ENCODE measurements around the gene DMRT2. TPM values are rescaled to one million over a fixed set of nuclear protein-coding genes. Genes with fewer than 3 reads are reported as not detected.

DMRT2 gene
- total RNA-seq (under 1 TPM in 3 of 9 donors, not detected in 6; 0.11 to 0.37 (median 0.17) TPM), polyA plus RNA-seq (1 to 10 TPM in 1 of 3 donors, not detected in 2; 1.3 TPM)
- long read RNA-seq, donor 1, result 0 reads
- long read RNA-seq, donor 2, result 0 reads
- long read RNA-seq, donor 3, result 0 reads
- long read RNA-seq, donor 4, result 0 reads
- long read RNA-seq, donor 5, result 0 reads
- long read RNA-seq, donor 6, result 0 reads
- long read RNA-seq, donor 7, result 0 reads
- long read RNA-seq, donor 8, result 0 reads
- long read RNA-seq, donor 9, result 0 reads
- long read RNA-seq, donor 10, result 0 reads

DNA sequence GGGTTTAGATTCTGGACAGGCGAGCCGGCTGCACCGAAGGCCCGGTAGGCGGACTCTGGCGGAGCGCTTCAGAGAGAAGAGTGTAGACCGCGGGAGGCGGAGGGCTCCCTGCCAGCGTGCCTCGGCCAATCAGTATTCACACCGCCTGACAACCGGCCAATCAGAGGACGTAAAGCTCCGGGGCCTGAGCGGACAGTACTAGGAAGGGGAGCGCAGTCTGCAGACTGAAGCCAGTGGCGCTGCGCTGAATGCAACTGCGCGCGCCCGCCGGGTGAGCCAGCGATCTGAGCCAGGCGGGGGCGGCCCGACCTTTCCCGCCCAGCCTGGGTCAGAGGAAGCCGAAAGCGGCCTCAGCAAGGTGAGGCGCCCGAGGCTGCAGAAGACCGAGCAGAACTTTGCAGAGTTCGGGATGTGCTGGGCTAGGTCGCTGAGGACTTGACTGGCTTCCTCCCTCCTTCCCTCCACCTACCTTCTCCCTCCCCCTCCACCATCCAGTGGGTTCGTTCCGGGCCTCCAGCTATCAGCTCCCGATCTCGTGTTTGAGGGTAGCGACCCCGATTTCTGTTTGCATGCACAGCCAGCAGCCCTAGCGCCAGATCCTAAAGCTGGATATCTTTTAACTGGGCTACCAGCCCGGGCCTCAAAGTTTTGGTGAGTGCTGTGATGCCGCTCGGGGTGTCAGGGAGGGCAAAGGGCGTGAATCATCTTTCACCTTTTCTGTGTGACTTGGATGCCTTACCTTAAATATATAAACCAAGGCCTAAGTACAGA, at the start of gene DMRT2:
Gene DMRT2, plus strand, starts transcription at position 233 of the 771 bp plus-strand sequence. CDS start 1,257 bp downstream, outside the sequence.
- H3K9me3 ChIP-seq (replicated peaks in 1 of 3), result no peaks in the 10 kb centered on the region
- DNase-seq, result peak; percentile 58 to 85 (median 73)
- WGBS, 4 donors, result 4 to 6% (median 5%) methylated on average over 22 to 48 of the region's 48 CpGs
- intact Hi-C loops (cut with DNase I), result no loop called here
- peaks cover 97% of the 10 kb centered on the region for H3K27me3 ChIP-seq
- TF ChIP-seq POLR2A (IDR thresholded peaks at IDR 0.05), result no peak
- no peak for TF ChIP-seq CTCF (IDR thresholded peaks at IDR 0.05)
- H3K36me3 ChIP-seq (replicated peaks in 1 of 2), result no peaks in the 10 kb centered on the region
- H3K27ac ChIP-seq, result no peak within 1 kb of the TSS
- H3K4me3 ChIP-seq, result no peak within 1 kb of the TSS
- peaks cover 4 to 13% of the 10 kb centered on the region in 2 donors for H3K4me1 ChIP-seq (replicated peaks in 1 of 2)

GRCh38 chr9:1001838-1002237, 48.3 kb upstream of the DMRT2 start:
- Histone ChIP-seq H3K27me3 (peaks cover 5% of the 10 kb centered on the region), H3K9me3 (replicated peaks in 1 of 3) (no peaks in the 10 kb centered on the region), H3K4me3 (no peak overlapping the region), H3K4me1 (replicated peaks in 1 of 2) (peaks cover 0 to 2% of the 10 kb centered on the region in 2 donors), H3K36me3 (replicated peaks in 1 of 2) (no peaks in the 10 kb centered on the region), H3K27ac (no peak overlapping the region)
- DNase-seq, result no peak
- WGBS, 4 donors, result 41 to 66% (median 42%) methylated on average over 4 of the region's 4 CpGs
- intact Hi-C loops (cut with DNase I), result loop anchor here (5.0 to 10.0 kb wide), 2 partner anchors 95 to 387 kb away; no protein-coding TSS in a partner anchor
- TF ChIP-seq CTCF (IDR thresholded peaks at IDR 0.05) (no peak), POLR2A (IDR thresholded peaks at IDR 0.05) (no peak)

DNA sequence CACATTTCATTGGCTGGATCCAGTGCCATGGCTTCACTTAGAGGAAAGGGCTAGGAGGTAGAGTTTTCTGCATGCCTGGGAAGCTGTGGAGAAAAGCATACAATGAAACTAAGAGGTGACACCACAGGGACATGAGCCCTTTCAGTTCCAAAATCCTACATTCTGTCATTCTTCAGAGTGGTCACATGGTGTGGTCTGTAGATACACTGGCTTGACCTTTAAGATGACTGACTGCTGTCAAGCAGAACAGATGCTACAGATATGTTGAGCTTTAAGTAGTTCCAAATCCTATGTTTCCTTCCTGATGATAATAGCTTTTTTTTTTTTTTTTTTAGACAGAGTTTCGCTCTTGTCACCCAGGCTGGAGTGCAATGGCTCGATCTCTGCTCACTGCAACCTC, 47.5 kb upstream of the DMRT2 start:
- no peak for DNase-seq
- Histone ChIP-seq H3K9me3 (replicated peaks in 1 of 3) (no peaks in the 10 kb centered on the region), H3K4me1 (replicated peaks in 1 of 2) (peaks cover 0 to 2% of the 10 kb centered on the region in 2 donors), H3K4me3 (no peak overlapping the region), H3K36me3 (replicated peaks in 1 of 2) (no peaks in the 10 kb centered on the region), H3K27ac (no peak overlapping the region), H3K27me3 (peaks cover 5% of the 10 kb centered on the region)
- TF ChIP-seq POLR2A (IDR thresholded peaks at IDR 0.05), result no peak
- TF ChIP-seq CTCF (IDR thresholded peaks at IDR 0.05), result no peak
- WGBS, 4 donors, result 84 to 92% (median 88%) methylated on average over 2 of the region's 2 CpGs
- intact Hi-C loops (cut with DNase I), result loop anchor here (5.0 to 10.0 kb wide), 2 partner anchors 95 to 388 kb away; no protein-coding TSS in a partner anchor

DNA sequence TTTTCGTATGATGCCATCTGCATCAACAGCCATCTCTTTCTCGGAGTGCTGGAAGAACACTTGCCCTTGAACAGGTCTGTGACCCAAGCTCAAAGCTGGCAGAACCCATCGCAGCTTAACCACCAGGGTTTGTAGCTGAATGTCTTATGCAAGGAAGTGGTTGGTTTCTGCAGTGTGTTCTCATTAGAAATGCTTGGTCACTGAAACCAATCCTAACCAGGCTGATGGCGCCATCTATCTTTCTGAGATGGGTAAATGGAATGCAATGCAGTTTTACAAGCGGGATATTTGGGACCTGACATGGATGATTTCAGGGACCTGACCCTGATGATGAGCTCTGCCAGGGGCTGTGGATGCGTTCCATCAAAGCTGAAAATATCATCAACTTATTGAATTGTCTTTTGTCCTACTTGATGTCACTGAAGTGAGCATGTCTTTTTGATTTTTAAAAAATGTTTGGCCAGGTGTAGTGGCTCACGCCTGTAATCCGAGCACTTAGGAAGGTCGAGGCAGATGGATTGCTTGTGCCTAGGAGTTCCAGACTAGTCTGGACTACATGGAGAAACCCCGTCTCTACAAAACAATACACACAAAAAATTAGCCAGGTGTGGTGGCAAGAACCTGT, 45.0 kb upstream of the DMRT2 start:
- peaks cover 14% of the 10 kb centered on the region for H3K27me3 ChIP-seq
- H3K36me3 ChIP-seq (replicated peaks in 1 of 2), result no peaks in the 10 kb centered on the region
- H3K9me3 ChIP-seq (replicated peaks in 1 of 3), result no peaks in the 10 kb centered on the region
- DNase-seq, result peak in 6 of 7 donors; percentile 17 to 35 (median 24)
- TF ChIP-seq POLR2A (IDR thresholded peaks at IDR 0.05) (no peak), CTCF (IDR thresholded peaks at IDR 0.05) (peak; percentile 17 to 51 (median 44))
- intact Hi-C loops (cut with DNase I), result loop anchor here (5.0 to 10.0 kb wide), 2 partner anchors 113 to 390 kb away; no protein-coding TSS in a partner anchor
- H3K4me1 ChIP-seq (replicated peaks in 1 of 2), result peaks cover 0 to 2% of the 10 kb centered on the region in 2 donors
- WGBS, 4 donors, result 45 to 49% (median 47%) methylated on average over 10 of the region's 10 CpGs
- no peak overlapping the region for H3K4me3 ChIP-seq
- H3K27ac ChIP-seq, result no peak overlapping the region
